Type B pancreatic cell (in vitro differentiated cells): ENCODE measurements around the gene PTCD1. TPM values are rescaled to one million over a fixed set of nuclear protein-coding genes. Genes with fewer than 3 reads are reported as not detected.

Experiments
- DNase-seq: peaks from one replicate; pipeline ENCODE4 v3.0.0; 2021; ENCODE audit warnings: mixed read lengths; ENCODE audit not compliant: unreplicated experiment; ENCODE audit errors: extremely low spot score
- H3K27ac Mint-ChIP-seq: 2 replicates; pipeline ENCODE4 v1.8.0; 2021; ENCODE audit warnings: mild to moderate bottlenecking, mixed read lengths
- H3K27me3 Mint-ChIP-seq: 2 replicates; pipeline ENCODE4 v1.8.0; 2021; ENCODE audit warnings: mixed read lengths
- H3K36me3 Mint-ChIP-seq: 2 replicates; pipeline ENCODE4 v1.8.0; 2021; ENCODE audit warnings: mixed read lengths
- H3K4me1 Mint-ChIP-seq: one replicate; pipeline ENCODE4 v1.8.0; 2021; ENCODE audit warnings: mixed read lengths; ENCODE audit not compliant: unreplicated experiment
- H3K4me3 Mint-ChIP-seq: 2 replicates; pipeline ENCODE4 v1.8.0; 2021; ENCODE audit warnings: mild to moderate bottlenecking, mixed read lengths
- H3K9me3 Mint-ChIP-seq: 2 replicates; pipeline ENCODE4 v1.8.0; 2021; ENCODE audit warnings: mixed read lengths
- CTCF ChIP-seq: fragments of 200-600 bp; sonication (generic); conservative IDR thresholded peaks from 2 replicates; pipeline ENCODE4 v1.5.0; 2021; ENCODE audit warnings: antibody characterized with exemption, mild to moderate bottlenecking
- total RNA-seq: library from RNA; stranded (reverse); gene quantifications from 2 replicates; pipeline ENCODE4 v1.2.1, GENCODE V29; 2021; ENCODE audit warnings: low replicate concordance

PTCD1 gene
- total RNA-seq, 1 donor from 2014 or later, result 11.3 TPM

- no peak overlapping the region for H3K4me3 Mint-ChIP-seq
- no peak for DNase-seq
- no peak overlapping the region for H3K27ac Mint-ChIP-seq
- H3K27me3 Mint-ChIP-seq, result no peaks in the 10 kb centered on the region
- no peaks in the 10 kb centered on the region for H3K9me3 Mint-ChIP-seq
- TF ChIP-seq CTCF, result no peak
- H3K4me1 Mint-ChIP-seq, result peaks cover 9% of the 10 kb centered on the region
- H3K36me3 Mint-ChIP-seq, result peaks cover 10% of the 10 kb centered on the region
Observed at GRCh38 chr7:99395616-99396327, 42.8 kb downstream of the PTCD1 start.

GRCh38 chr7:99394188-99394502 lies 44.5 kb downstream of the PTCD1 start:
- Mint-ChIP-seq H3K9me3 (no peaks in the 10 kb centered on the region), H3K36me3 (peaks cover 10% of the 10 kb centered on the region), H3K27ac (no peak overlapping the region), H3K4me1 (peaks cover 9% of the 10 kb centered on the region), H3K4me3 (peak overlapping the region; percentile 93), H3K27me3 (no peaks in the 10 kb centered on the region)
- no peak for TF ChIP-seq CTCF
- no peak for DNase-seq

- Mint-ChIP-seq H3K4me3 (peak overlapping the region; percentile 93), H3K27me3 (no peaks in the 10 kb centered on the region), H3K4me1 (peaks cover 9% of the 10 kb centered on the region), H3K36me3 (peaks cover 6% of the 10 kb centered on the region), H3K27ac (peak overlapping the region; percentile 96), H3K9me3 (no peaks in the 10 kb centered on the region)
- no peak for TF ChIP-seq CTCF
- no peak for DNase-seq
Observed at GRCh38 chr7:99393355-99394187, 45.0 kb downstream of the PTCD1 start.

- H3K4me1 Mint-ChIP-seq, result peaks cover 9% of the 10 kb centered on the region
- H3K4me3 Mint-ChIP-seq, result peak overlapping the region; percentile 93
- peak overlapping the region; percentile 96 for H3K27ac Mint-ChIP-seq
- H3K9me3 Mint-ChIP-seq, result no peaks in the 10 kb centered on the region
- peaks cover 2% of the 10 kb centered on the region for H3K36me3 Mint-ChIP-seq
- H3K27me3 Mint-ChIP-seq, result no peaks in the 10 kb centered on the region
- no peak for TF ChIP-seq CTCF
- DNase-seq, result peak; percentile 86
Observed at GRCh38 chr7:99392659-99393354, 45.8 kb downstream of the PTCD1 start.

GRCh38 chr7:99392046-99392445 lies 46.6 kb downstream of the PTCD1 start:
- Mint-ChIP-seq H3K4me1 (peaks cover 9% of the 10 kb centered on the region), H3K4me3 (peak overlapping the region; percentile 69), H3K27ac (no peak overlapping the region), H3K36me3 (no peaks in the 10 kb centered on the region), H3K27me3 (no peaks in the 10 kb centered on the region), H3K9me3 (no peaks in the 10 kb centered on the region)
- no peak for DNase-seq
- TF ChIP-seq CTCF, result no peak
